ENCODE results near the gene NTNG1.

DNA sequence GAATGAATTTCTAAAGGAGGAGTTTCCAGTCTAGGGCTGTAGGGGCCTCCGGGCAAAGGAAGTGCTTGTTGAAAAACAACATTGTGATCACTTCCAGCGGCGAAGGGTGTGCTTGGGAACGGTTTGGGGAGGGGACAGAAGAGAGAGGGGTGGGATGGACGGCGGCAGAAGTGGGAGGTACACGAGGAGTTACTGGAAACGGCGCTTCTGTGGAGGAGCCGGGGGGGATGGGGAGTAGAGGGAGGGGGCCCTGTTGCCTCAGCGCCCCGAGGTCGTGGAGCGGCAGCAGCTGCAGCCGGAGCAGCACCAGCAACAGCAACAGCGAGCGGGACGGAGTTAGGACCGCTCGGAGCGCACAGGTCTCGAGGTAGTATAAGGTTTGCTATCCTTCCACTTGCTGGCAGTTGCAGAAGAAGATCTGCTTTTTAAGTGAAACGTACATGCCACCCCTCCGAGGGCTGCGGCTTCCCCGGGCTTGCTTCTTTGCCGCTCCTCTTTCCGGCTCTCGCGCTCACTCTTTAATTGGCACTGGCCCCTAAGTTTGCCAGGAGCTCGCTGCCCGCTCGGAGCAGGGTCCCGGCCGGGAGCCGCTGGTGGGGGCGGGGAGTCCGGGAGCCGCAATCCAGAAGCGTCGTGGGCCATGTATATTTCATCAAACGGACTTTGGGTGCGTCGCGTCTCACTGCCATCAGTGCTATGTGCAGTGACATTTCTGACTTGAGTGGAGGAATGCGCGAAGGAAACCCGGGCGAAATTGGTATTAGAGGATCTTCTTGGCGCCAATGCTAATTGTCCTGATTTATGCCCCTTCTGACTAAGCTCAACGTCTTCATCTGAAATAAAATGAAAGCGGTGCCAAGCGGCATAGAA, 771 bp upstream of the NTNG1 start:
- no peak for TF ChIP-seq GATA3 (IDR thresholded peaks at IDR 0.05; ENCODE audit: low read depth, low read length)
- no peak for TF ChIP-seq GATA2 (IDR thresholded peaks at IDR 0.05; ENCODE audit: low read depth, low read length)

All from SH-SY5Y (cell line).